HEK293 (cell line): ENCODE results near the gene PLCH2.

Source experiments
- CTCF ChIA-PET: fragments of 350-600 bp; formaldehyde crosslinking; extraction: SDS; loops from one replicate; lab custom pipeline; 2021; ENCODE audit warnings: antibody characterized with exemption; lab: Yijun Ruan, JAX
- POLR2A ChIA-PET: fragments of 300-600 bp; formaldehyde crosslinking; extraction: SDS; loops from one replicate; lab custom pipeline; 2020; ENCODE audit warnings: antibody characterized with exemption, inconsistent platforms; lab: Yijun Ruan, JAX
- H3K27ac ChIP-seq: fragments of 200-500 bp; sonication (Bioruptor generic); 2 replicates; pipeline ENCODE4 v1.5.1; 2014; ENCODE audit warnings: low read depth, low read length, control low read depth, inconsistent platforms; ENCODE audit errors: extremely low read depth
- H3K36me3 ChIP-seq, 2 experiments: fragments of 200-500 bp in 1 of 2; sonication (Bioruptor generic) in 1 of 2; 1 replicate in 1 of 2; 2 replicates in 1 of 2; pipeline ENCODE4 v1.5.1; 2014 to 2017; ENCODE audit warnings: inconsistent platforms in 2 of 2, low read length in 2 of 2; ENCODE audit not compliant: control insufficient read depth in 2 of 2, insufficient read depth in 1 of 2
- H3K4me1 ChIP-seq: fragments of 200-500 bp; sonication (Bioruptor generic); 2 replicates; pipeline ENCODE4 v1.5.1; 2014; ENCODE audit warnings: mild to moderate bottlenecking, low read length, inconsistent platforms; ENCODE audit not compliant: control insufficient read depth, insufficient read depth
- H3K4me3 ChIP-seq: 2 replicates; pipeline ENCODE4 v1.5.1; 2011; ENCODE audit warnings: low read depth, mild to moderate bottlenecking, control low read depth, low read length, moderate library complexity
- H3K9me3 ChIP-seq: fragments of 200-500 bp; sonication (Bioruptor generic); 2 replicates; pipeline ENCODE4 v1.5.1; 2014; ENCODE audit warnings: low read depth, low read length, inconsistent platforms; ENCODE audit not compliant: control insufficient read depth, insufficient read depth
- EGR2 ChIP-seq: fragments of 450-650 bp; formaldehyde crosslinking; IDR thresholded peaks from 2 replicates; pipeline ENCODE4 v1.5.1; 2016; ENCODE audit warnings: low read depth, missing biosample characterization, missing genetic modification characterization
- GLI2 ChIP-seq: fragments of 450-650 bp; formaldehyde crosslinking; IDR thresholded peaks from 2 replicates; pipeline ENCODE4; 2017; ENCODE audit warnings: missing biosample characterization, missing genetic modification characterization, low read depth, borderline replicate concordance
- HOXC10 ChIP-seq: sonication (generic); formaldehyde crosslinking; IDR thresholded peaks from 2 replicates; pipeline ENCODE4 v1.8.1; 2023; ENCODE audit warnings: mild to moderate bottlenecking, missing genetic modification reagents
- IKZF3 ChIP-seq: fragments of 450-650 bp; IDR thresholded peaks from 2 replicates; pipeline ENCODE4 v1.5.0; 2018; ENCODE audit warnings: missing biosample characterization, mild to moderate bottlenecking, missing genetic modification characterization, moderate library complexity
- KLF16 ChIP-seq: fragments of 450-650 bp; formaldehyde crosslinking; IDR thresholded peaks from 2 replicates; pipeline ENCODE4 v1.5.1; 2017; ENCODE audit warnings: missing biosample characterization, missing genetic modification characterization
- RBAK ChIP-seq: fragments of 450-650 bp; formaldehyde crosslinking; IDR thresholded peaks from 2 replicates; pipeline ENCODE4 v1.5.1; 2016; ENCODE audit warnings: missing biosample characterization, missing genetic modification characterization
- ZBTB21 ChIP-seq: fragments of 450-650 bp; formaldehyde crosslinking; IDR thresholded peaks from 2 replicates; pipeline ENCODE4 v1.5.1; 2017; ENCODE audit warnings: missing biosample characterization, missing genetic modification characterization
- ZFHX2 ChIP-seq: fragments of 450-650 bp; formaldehyde crosslinking; conservative IDR thresholded peaks from 2 replicates; pipeline ENCODE4 v1.5.1; 2016; ENCODE audit warnings: missing biosample characterization, missing genetic modification characterization
- ZNF138 ChIP-seq: fragments of 450-650 bp; formaldehyde crosslinking; IDR thresholded peaks from 2 replicates; pipeline ENCODE4 v1.5.1; 2016; ENCODE audit warnings: missing biosample characterization, missing genetic modification characterization, borderline replicate concordance
- ZNF140 ChIP-seq: fragments of 450-650 bp; formaldehyde crosslinking; IDR thresholded peaks from 2 replicates; pipeline ENCODE4 v1.5.1; 2016; ENCODE audit warnings: missing biosample characterization, missing genetic modification characterization
- ZNF148 ChIP-seq: fragments of 450-650 bp; formaldehyde crosslinking; IDR thresholded peaks from 2 replicates; pipeline ENCODE4 v1.5.0; 2017; ENCODE audit warnings: missing biosample characterization, missing genetic modification characterization, borderline replicate concordance
- ZNF221 ChIP-seq: fragments of 450-650 bp; formaldehyde crosslinking; IDR thresholded peaks from 2 replicates; pipeline ENCODE4 v1.5.1; 2017; ENCODE audit warnings: missing biosample characterization, missing genetic modification characterization, borderline replicate concordance
- ZNF302 ChIP-seq: fragments of 450-650 bp; formaldehyde crosslinking; IDR thresholded peaks from 2 replicates; pipeline ENCODE4 v1.5.1; 2016; ENCODE audit warnings: missing biosample characterization, missing genetic modification characterization, low read depth
- ZNF423 ChIP-seq: fragments of 450-650 bp; formaldehyde crosslinking; IDR thresholded peaks from 2 replicates; pipeline ENCODE4 v1.5.1; 2016; ENCODE audit warnings: missing biosample characterization, missing genetic modification characterization
- ZNF426 ChIP-seq: fragments of 450-650 bp; formaldehyde crosslinking; IDR thresholded peaks from 2 replicates; pipeline ENCODE4 v1.5.1; 2017; ENCODE audit warnings: missing biosample characterization, missing genetic modification characterization, mild to moderate bottlenecking, inconsistent platforms, moderate library complexity
- ZNF645 ChIP-seq: fragments of 450-650 bp; formaldehyde crosslinking; IDR thresholded peaks from 2 replicates; pipeline ENCODE4; 2016; ENCODE audit warnings: missing biosample characterization, missing genetic modification characterization
- ZNF664 ChIP-seq: fragments of 450-650 bp; formaldehyde crosslinking; IDR thresholded peaks from 2 replicates; pipeline ENCODE4 v1.5.1; 2016; ENCODE audit warnings: missing biosample characterization, missing genetic modification characterization
- ZSCAN23 ChIP-seq: fragments of 450-650 bp; formaldehyde crosslinking; IDR thresholded peaks from 2 replicates; pipeline ENCODE4 v1.5.1; 2016; ENCODE audit warnings: missing biosample characterization, missing genetic modification characterization
- TF ChIP-seq, protein P1 (sequence below): fragments of 450-650 bp; IDR thresholded peaks from 2 replicates; pipeline ENCODE4 v1.5.1; 2018; ENCODE audit warnings: missing biosample characterization, missing genetic modification characterization

PLCH2 gene

DNA sequence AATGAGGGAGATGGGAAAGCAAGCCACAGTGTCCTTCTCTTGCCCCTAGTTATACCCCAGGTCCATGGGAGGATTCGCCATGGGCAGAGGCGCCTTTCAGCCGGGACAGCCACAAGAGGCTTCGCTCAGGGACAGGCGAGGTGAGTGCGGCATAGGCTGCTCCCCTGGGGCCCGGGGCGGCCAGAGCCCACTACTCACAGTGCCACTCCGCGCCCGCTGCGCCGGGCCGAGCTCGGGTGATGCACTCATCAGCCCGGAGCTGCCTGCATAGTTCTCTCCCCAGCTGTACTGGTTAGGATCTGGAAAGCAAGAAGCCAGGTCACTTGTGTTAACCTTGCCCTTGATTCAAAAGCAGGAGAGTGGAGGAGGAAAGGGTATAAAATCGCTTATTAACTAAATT is 41.9 kb downstream of the PLCH2 start:
- TF ChIP-seq ZNF423 (tag by site-specific recombination): no peak
- no peak for TF ChIP-seq RBAK (tag by site-specific recombination)
- no peak for TF ChIP-seq ZNF426 (tag by site-specific recombination)
- no peak for TF ChIP-seq GLI2 (tag by site-specific recombination)
- no peak for TF ChIP-seq ZNF645 (tag by site-specific recombination)
- no peak for TF ChIP-seq ZNF148 (tag by site-specific recombination)
- TF ChIP-seq, protein P1, sequence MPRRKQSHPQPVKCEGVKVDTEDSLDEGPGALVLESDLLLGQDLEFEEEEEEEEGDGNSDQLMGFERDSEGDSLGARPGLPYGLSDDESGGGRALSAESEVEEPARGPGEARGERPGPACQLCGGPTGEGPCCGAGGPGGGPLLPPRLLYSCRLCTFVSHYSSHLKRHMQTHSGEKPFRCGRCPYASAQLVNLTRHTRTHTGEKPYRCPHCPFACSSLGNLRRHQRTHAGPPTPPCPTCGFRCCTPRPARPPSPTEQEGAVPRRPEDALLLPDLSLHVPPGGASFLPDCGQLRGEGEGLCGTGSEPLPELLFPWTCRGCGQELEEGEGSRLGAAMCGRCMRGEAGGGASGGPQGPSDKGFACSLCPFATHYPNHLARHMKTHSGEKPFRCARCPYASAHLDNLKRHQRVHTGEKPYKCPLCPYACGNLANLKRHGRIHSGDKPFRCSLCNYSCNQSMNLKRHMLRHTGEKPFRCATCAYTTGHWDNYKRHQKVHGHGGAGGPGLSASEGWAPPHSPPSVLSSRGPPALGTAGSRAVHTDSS: no peak
- no peak for TF ChIP-seq ZNF302 (tag by site-specific recombination)
- TF ChIP-seq ZNF221: no peak
- TF ChIP-seq HOXC10 (CRISPR knock-in tag): no peak
- TF ChIP-seq ZBTB21: no peak
- TF ChIP-seq ZNF138 (tag by site-specific recombination): no peak
- TF ChIP-seq IKZF3 (tag by site-specific recombination): no peak
- TF ChIP-seq ZSCAN23: no peak
- no peaks in the 10 kb centered on the region for H3K9me3 ChIP-seq
- H3K27ac ChIP-seq: no peak overlapping the region
- ChIA-PET POLR2A (no interaction called here), CTCF (interaction anchor here (0.6 kb wide), 1 partner anchor 557 kb away, joined by 3 read pairs; no protein-coding TSS in a partner anchor)
- no peaks in the 10 kb centered on the region for H3K4me1 ChIP-seq
- H3K4me3 ChIP-seq: no peak overlapping the region
- H3K36me3 ChIP-seq: peaks cover 0 to 97% of the 10 kb centered on the region in 2 experiments; a peak in 2 of 3 replicates

- POLR2A ChIA-PET: no interaction called here
- H3K36me3 ChIP-seq: peaks cover 0 to 92% of the 10 kb centered on the region in 2 experiments; a peak in 2 of 3 replicates
- no peaks in the 10 kb centered on the region for H3K9me3 ChIP-seq
- no peak overlapping the region for H3K4me3 ChIP-seq
- CTCF ChIA-PET: no interaction called here
- H3K4me1 ChIP-seq: peaks cover 5% of the 10 kb centered on the region; the same call in 1 of the 2 replicates
- no peak overlapping the region for H3K27ac ChIP-seq
- peak; percentile 37 for TF ChIP-seq ZFHX2 (tag by site-specific recombination)
- no peak for TF ChIP-seq ZNF664 (tag by site-specific recombination)
- TF ChIP-seq, all 188 proteins: peak for 1
Measured at GRCh38 chr1:2518528-2518927, 42.4 kb downstream of the PLCH2 start.

- Histone ChIP-seq H3K9me3 (no peaks in the 10 kb centered on the region), H3K4me1 (peaks cover 11% of the 10 kb centered on the region; the same call in 1 of the 2 replicates), H3K36me3 (peaks cover 0 to 86% of the 10 kb centered on the region in 2 experiments; a peak in 2 of 3 replicates), H3K27ac (no peak overlapping the region), H3K4me3 (no peak overlapping the region)
- ChIA-PET POLR2A (interaction anchor here (0.6 kb wide), 1 partner anchor 796 kb away, joined by 3 read pairs; no protein-coding TSS in a partner anchor), CTCF (interaction anchor here (0.7 kb wide), 1 partner anchor 905 kb away, joined by 3 read pairs; no protein-coding TSS in a partner anchor)
- TF ChIP-seq EGR2 (tag by site-specific recombination) (peak; percentile 42; the same call in 1 of the 2 replicates), ZNF148 (tag by site-specific recombination) (no peak), ZNF221 (no peak), KLF16 (tag by site-specific recombination) (no peak), ZNF140 (tag by site-specific recombination) (no peak)
Measured at GRCh38 chr1:2519029-2519685, 43.1 kb downstream of the PLCH2 start.
